ENCODE data around the gene DOCK10. TPM values are rescaled to one million over a fixed set of nuclear protein-coding genes. Genes with fewer than 3 reads are reported as not detected.

DOCK10 gene
- total and polyA plus RNA-seq, 9 of the 15 experiments (the other 6 are each of a cell fraction or from before 2014, with no cell fraction given): 0.01 to 0.87 (median 0.18) TPM

DNA sequence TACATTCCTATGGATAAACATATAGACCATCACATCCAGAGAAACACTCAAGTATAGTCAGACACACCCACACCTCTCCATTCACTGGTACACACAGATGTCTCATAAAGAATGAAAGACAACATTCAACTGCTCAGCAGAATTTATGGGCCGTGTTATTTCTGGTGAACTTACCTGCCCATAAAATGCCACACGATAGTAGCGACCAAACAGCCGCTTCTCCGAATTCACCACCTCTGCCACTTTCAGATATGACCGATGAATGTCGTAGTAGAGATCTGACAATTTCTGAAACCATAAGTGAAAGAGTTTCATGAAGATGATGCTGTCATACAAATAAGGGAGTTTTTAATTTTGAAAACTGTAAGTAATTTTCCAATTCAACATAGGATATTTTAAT, 255.4 kb downstream of the DOCK10 start:
- FAIRE-seq (no peak), ATAC-seq (no peak), DNase-seq (ENCODE audit: extremely low read depth in 1 of 4, low spot score in 3 of 4) (no peak)
- no peak for TF ChIP-seq NFYB (IDR thresholded peaks at IDR 0.05; ENCODE audit: extremely low read depth, insufficient read length)
- no peak for TF ChIP-seq ASH1L (IDR thresholded peaks at IDR 0.05; ENCODE audit: borderline replicate concordance, low read depth, partially characterized antibody)
- no peak for TF ChIP-seq RBM17 (IDR thresholded peaks at IDR 0.05; ENCODE audit: borderline replicate concordance, low read depth, low read length)
- no peak for TF ChIP-seq E2F3 (CRISPR knock-in tag; IDR thresholded peaks at IDR 0.05)
- TF ChIP-seq ZC3H11A (IDR thresholded peaks at IDR 0.05; ENCODE audit: low read depth, low read length): no peak
- no peak for TF ChIP-seq SMAD2 (IDR thresholded peaks at IDR 0.05; ENCODE audit: low read depth, low read length)
- no peak for TF ChIP-seq CAMTA2 (CRISPR knock-in tag; conservative IDR thresholded peaks at IDR 0.05)
- no peak for TF ChIP-seq ZNF717 (CRISPR knock-in tag; IDR thresholded peaks at IDR 0.05)
- TF ChIP-seq GATA2 (CRISPR knock-in tag; IDR thresholded peaks at IDR 0.05): no peak
- TF ChIP-seq ZNF12 (CRISPR knock-in tag; IDR thresholded peaks at IDR 0.05): no peak
- TF ChIP-seq POLR2AphosphoS2 (IDR thresholded peaks at IDR 0.05; ENCODE audit: low read length): no peak
- no peak for TF ChIP-seq TCF3 (CRISPR knock-in tag; IDR thresholded peaks at IDR 0.05)
- no peak for TF ChIP-seq ZBTB7A (IDR thresholded peaks at IDR 0.05; ENCODE audit: borderline replicate concordance, control insufficient read depth, low read depth, low read length)
- TF ChIP-seq, protein P1, sequence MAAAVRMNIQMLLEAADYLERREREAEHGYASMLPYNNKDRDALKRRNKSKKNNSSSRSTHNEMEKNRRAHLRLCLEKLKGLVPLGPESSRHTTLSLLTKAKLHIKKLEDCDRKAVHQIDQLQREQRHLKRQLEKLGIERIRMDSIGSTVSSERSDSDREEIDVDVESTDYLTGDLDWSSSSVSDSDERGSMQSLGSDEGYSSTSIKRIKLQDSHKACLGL (CRISPR knock-in tag; IDR thresholded peaks at IDR 0.05; ENCODE audit: borderline replicate concordance, poor library complexity, severe bottlenecking): no peak
- no peak for TF ChIP-seq SRSF1 (IDR thresholded peaks at IDR 0.05; ENCODE audit: low read depth, low read length)
- Histone ChIP-seq H3K9ac (ENCODE audit: insufficient read depth in 1 of 2, low read depth in 2 of 2, low read length in 2 of 2) (no peak overlapping the region), H3K4me2 (ENCODE audit: insufficient read depth, low read length) (no peak overlapping the region), H3K4me1 (replicated peaks in 1 of 2; ENCODE audit: control insufficient read depth in 2 of 2, insufficient read depth in 2 of 2, low read length in 2 of 2) (no peaks in the 10 kb centered on the region), H3K79me2 (ENCODE audit: control insufficient read depth, insufficient read depth, low read length) (no peaks in the 10 kb centered on the region), H3K27ac (ENCODE audit: extremely low read depth, low read depth, low read length) (no peak overlapping the region), H3K9me3 (replicated peaks; ENCODE audit: control insufficient read depth, insufficient read depth, low read depth, low read length) (no peaks in the 10 kb centered on the region), H3K4me3 (no peak overlapping the region), H2AFZ (ENCODE audit: low read depth, low read length) (no peak overlapping the region), H4K20me1 (replicated peaks; ENCODE audit: control insufficient read depth, insufficient read depth, low read length) (no peaks in the 10 kb centered on the region), H3K27me3 (ENCODE audit: control insufficient read depth in 2 of 2, insufficient read depth in 2 of 2, low read length in 2 of 2) (no peaks in the 10 kb centered on the region), H3K9me1 (ENCODE audit: control insufficient read depth, insufficient read depth, low read length) (no peaks in the 10 kb centered on the region), H3K36me3 (ENCODE audit: control insufficient read depth, insufficient read depth, low read length) (no peaks in the 10 kb centered on the region)
- intact Hi-C loops (cut with micrococcal nuclease): no loop called here
- in situ Hi-C loops (cut with MboI): no loop called here
- ChIA-PET CTCF (ENCODE audit: low intra/inter-chr PET ratio) (no interaction called here), POLR2A (no interaction called here)
- BruUV-seq (replicated peaks): no TSS peak
- WGBS (ENCODE audit: insufficient coverage, low coverage, missing lambda C conversion rate): 8% methylated on average over 7 of the region's 7 CpGs

Measured in K562 (cell line).